Esophagus muscularis mucosa (tissue), 4 donors: ENCODE data around the gene NLRP10.

ENCODE experiments used
- CTCF ChIP-seq, 3 experiments: fragments of 200-600 bp in 2 of 3; fragments of 450-650 bp in 1 of 3; sonication (generic) in 2 of 3; IDR thresholded peaks; one replicate each; pipeline ENCODE4 v1.5.1; 2017 to 2019; ENCODE audit warnings: antibody characterized with exemption in 3 of 3, mild to moderate bottlenecking in 2 of 3, moderate library complexity in 1 of 3
- EP300 ChIP-seq: sonication (generic); formaldehyde crosslinking; IDR thresholded peaks from one replicate; pipeline ENCODE4 v1.6.1; 2017; ENCODE audit warnings: antibody characterized with exemption
- POLR2A ChIP-seq: fragments of 450-650 bp; IDR thresholded peaks from one replicate; pipeline ENCODE4 v1.6.1; 2017; ENCODE audit warnings: antibody characterized with exemption, moderate library complexity, mild to moderate bottlenecking, low read depth

- TF ChIP-seq CTCF (IDR thresholded peaks at IDR 0.05) (no peak), POLR2A (no peak), EP300 (no peak)
Measured at GRCh38 chr11:7983832-7984590, 18.8 kb upstream of the NLRP10 start.
